Fibroblast of mammary gland (primary cell): Measurements from ENCODE around the gene ZNF692.

Source experiments
- DNase-seq: peaks from one replicate; pipeline ENCODE4 v3.0.0-alpha.2; 2010; ENCODE audit warnings: low read depth
- H3K4me3 ChIP-seq: 2 replicates; pipeline ENCODE4 v1.5.1; 2011; ENCODE audit warnings: low read depth, mild to moderate bottlenecking, low read length, moderate library complexity; ENCODE audit not compliant: control insufficient read depth
- TF ChIP-seq, protein P1 (sequence below): conservative IDR thresholded peaks from 2 replicates; pipeline ENCODE4 v1.5.1; 2011; ENCODE audit warnings: low read depth, low read length, inconsistent platforms; ENCODE audit not compliant: control insufficient read depth, insufficient read depth

The ZNF692 gene

DNA sequence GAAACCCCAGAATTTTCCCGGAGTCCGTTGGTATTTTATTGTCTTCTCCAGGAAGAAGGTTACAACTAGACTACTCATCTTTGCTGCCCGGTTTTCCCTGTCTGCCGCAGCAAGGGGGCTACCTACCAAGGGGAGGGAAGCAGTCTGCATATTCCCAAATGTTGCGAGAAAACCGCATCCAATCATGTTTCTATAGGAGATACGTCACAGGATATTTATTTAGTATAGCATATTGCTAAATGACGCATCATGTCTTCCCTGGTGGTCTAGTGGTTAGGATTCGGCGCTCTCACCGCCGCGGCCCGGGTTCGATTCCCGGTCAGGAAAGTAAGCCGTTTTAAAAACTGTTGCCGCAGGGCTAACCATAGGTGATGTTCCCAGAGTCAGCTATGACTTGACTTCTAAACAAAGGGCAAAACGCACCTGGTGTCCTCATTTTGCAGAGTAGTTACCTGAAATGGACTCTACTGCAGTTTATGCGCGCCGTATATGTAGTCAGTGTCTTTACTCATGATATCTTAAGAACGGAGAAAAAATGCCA is 15.2 kb upstream of the ZNF692 start:
- peak overlapping the region; percentile 85 for H3K4me3 ChIP-seq
- DNase-seq, result peak; percentile 88
- TF ChIP-seq, protein P1, sequence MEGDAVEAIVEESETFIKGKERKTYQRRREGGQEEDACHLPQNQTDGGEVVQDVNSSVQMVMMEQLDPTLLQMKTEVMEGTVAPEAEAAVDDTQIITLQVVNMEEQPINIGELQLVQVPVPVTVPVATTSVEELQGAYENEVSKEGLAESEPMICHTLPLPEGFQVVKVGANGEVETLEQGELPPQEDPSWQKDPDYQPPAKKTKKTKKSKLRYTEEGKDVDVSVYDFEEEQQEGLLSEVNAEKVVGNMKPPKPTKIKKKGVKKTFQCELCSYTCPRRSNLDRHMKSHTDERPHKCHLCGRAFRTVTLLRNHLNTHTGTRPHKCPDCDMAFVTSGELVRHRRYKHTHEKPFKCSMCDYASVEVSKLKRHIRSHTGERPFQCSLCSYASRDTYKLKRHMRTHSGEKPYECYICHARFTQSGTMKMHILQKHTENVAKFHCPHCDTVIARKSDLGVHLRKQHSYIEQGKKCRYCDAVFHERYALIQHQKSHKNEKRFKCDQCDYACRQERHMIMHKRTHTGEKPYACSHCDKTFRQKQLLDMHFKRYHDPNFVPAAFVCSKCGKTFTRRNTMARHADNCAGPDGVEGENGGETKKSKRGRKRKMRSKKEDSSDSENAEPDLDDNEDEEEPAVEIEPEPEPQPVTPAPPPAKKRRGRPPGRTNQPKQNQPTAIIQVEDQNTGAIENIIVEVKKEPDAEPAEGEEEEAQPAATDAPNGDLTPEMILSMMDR, result no peak

DNA sequence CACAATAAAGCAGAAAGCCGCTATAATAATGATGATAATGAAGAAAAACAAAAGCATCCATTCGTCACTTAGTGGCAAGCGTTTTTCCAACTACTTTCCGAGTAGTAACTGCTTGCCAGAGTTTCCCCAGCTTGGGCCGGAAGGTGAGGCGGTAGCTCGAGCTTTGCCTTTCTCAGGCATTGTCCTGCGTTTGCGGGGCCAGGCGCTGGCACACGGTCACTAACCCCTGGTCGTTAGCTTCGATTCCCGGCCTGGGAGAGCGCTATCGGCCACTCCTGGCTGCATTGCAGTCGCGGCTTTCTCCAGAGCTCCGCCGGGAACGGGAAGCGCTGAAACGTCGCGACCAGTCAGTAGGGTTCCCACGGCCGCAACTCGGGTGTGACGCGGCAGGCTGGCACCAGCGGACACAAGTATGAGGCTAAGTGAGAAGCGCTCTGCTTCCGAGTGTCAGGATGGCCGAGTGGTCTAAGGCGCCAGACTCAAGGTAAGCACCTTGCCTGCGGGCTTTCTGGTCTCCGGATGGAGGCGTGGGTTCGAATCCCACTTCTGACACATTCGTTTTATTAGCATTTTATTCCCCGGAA is 14.6 kb upstream of the ZNF692 start:
- peak overlapping the region; percentile 85 for H3K4me3 ChIP-seq
- TF ChIP-seq, protein P1, result no peak
- peak; percentile 95 for DNase-seq

DNA sequence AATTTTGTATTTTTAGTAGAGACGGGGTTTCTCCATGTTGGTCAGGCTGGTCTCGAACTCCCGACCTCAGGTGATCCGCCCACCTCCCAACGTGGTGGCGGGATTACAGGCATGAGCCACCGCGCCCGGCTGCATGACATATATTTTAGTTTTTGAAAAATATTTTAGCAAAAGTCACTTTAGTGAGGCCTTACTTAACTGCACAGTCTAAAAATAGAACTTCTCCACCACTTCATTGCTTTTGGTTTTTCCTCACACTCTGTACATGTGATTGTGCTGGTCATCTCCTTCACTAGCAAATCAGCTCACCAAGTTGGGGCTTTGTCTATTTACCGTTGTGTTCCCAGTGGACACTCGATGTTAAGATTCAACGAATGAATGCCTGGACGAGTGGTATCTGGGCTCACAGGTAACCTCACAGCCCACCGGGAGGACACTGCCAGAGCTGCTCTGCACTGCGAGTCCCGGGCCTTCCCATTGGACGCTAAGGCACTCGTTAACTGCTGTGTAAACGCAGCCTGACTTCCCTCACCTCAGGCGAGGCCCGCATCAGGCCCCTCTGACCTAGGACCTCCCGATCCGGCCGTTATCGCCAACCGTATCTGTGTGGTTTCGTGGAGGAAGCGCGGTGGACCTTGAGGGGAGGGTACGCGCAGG is 14.0 kb upstream of the ZNF692 start:
- peak overlapping the region; percentile 85 for H3K4me3 ChIP-seq
- peak; percentile 63 for DNase-seq
- TF ChIP-seq, protein P1, result no peak

DNA sequence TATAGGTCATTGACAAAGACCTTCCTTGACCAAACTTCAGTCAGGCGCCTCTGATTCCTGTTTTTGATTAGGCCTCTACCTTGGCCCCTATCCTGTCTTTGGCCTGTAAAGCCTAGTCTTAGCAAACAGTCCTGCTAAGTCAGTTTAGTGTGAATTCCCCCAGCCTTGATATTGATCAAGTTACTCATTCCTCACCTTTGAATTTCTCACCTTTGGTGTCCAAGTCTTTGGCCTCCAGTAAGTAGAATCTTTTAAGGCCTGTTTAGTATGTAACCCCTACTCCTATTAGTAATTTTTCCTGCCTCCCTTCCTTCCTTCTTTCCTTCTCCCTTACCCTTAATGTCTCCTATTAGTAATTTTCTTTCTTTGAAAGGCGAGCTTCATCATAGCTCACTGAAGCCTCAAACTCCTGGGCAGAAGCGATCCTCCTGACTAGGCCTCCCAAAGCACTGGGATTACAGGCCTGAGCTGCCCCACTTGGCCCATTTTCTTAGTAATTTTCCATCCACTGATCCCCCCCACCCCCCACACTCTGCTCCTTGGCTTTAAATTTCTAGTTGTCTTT is 13.0 kb upstream of the ZNF692 start:
- TF ChIP-seq, protein P1, result no peak
- H3K4me3 ChIP-seq, result no peak overlapping the region
- no peak for DNase-seq

DNA sequence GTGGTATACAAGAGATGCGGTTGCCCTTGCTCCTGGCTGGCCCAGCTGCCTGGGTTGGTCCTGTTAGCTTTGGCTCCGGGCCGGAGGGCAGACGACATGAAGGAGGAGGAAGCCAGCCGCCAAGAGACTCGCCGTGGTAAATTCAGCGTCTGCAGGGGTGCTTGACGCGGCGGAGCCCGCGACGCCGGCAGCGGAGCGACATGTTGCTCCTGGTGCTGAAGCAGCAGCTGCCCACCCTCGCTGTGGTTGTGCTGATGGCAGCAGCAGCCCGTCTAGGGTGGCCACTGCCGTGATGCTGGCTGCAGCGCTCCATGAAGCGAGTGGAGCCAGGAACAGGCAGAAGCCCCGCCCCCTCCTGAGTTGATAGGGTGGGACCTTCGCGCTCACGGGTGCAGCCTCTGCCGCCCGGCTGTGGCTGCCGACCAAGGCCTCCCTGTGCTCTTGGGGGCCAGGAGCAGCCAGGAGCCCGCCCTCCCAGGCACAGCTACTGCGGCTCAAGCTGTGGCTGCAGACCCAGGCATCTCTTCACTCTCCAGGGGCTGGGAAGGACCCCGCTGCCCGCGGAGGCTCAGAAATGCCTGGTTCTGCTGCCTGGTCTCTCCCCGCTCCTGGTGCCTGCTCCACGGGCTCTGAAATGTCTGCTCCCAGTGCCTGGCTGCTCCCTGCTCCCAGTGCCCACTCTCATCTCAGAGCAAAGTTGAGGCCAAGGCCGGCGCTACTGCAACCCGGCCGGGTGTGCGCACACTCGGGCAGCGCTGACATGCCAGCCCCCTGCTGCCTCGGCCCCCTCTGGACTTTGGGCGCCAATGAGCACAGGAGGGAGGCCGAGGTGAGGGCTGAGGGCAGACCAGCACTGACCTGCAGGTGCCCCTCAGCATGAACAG is 4.4 kb upstream of the ZNF692 start:
- TF ChIP-seq, protein P1, result no peak
- peak overlapping the region; percentile 68 for H3K4me3 ChIP-seq
- DNase-seq, result peak; percentile 59

DNA sequence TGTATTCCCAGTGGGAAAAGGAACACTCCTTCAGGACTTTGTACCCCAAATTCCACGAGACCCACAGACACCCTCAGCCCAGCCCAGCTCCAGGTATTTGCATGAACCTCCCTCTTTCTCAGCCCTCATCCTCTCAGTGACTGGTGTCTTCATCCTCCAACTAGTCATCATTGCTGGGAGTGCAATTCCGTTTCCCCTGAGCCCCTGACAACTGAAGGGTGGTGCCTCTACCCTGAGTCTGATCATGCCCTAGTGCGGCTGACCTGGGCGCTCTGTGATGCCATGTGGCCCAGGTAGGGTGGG is 3.8 kb upstream of the ZNF692 start:
- no peak for DNase-seq
- H3K4me3 ChIP-seq, result peak overlapping the region; percentile 68
- TF ChIP-seq, protein P1, result no peak
